B cell (primary cell): ENCODE measurements around the gene VPS13D. TPM values are rescaled to one million over a fixed set of nuclear protein-coding genes. Genes with fewer than 3 reads are reported as not detected.

Experiments
- ATAC-seq: fragments of 200-7000 bp; cut with Tn5 transposase; one replicate; pipeline ENCODE4 v1.10.0; 2021; ENCODE audit warnings: low read depth, mild to moderate bottlenecking, moderate number of reproducible peaks, moderate library complexity
- CTCF ChIA-PET: fragments of 350-600 bp; sonication (Branson Sonifier 250); formaldehyde crosslinking; loops from one replicate; lab custom pipeline; 2021; ENCODE audit warnings: antibody characterized with exemption, inconsistent platforms; lab: Charles Lee
- POLR2A ChIA-PET: fragments of 350-600 bp; sonication (Branson Sonifier 250); formaldehyde crosslinking; loops from one replicate; lab custom pipeline; 2021; ENCODE audit warnings: antibody characterized with exemption; lab: Charles Lee
- DNase-seq: peaks from one replicate; pipeline ENCODE4 v3.0.0; 2013
- H2AFZ ChIP-seq: 2 replicates; pipeline ENCODE4 v1.6.1; 2012; ENCODE audit warnings: mild to moderate bottlenecking, low read depth, low read length; ENCODE audit not compliant: insufficient read depth, poor library complexity, severe bottlenecking
- H3K27ac ChIP-seq, 2 donors: 1 replicate in 1 of 2; 2 replicates in 1 of 2; pipeline ENCODE4 v1.5.1; 2012 to 2013; ENCODE audit warnings: low read length in 2 of 2, mild to moderate bottlenecking in 2 of 2, moderate library complexity in 1 of 2
- H3K27me3 ChIP-seq, 4 experiments: fragments of 200-600 bp in 1 of 4; sonication (generic) in 1 of 4; replicated peaks in 1 of 4; 1 replicate in 2 of 4; 2 replicates in 2 of 4; pipeline versions ENCODE4 v1.6.1 to v1.7.0; 2013 to 2016; ENCODE audit warnings: low read length in 3 of 4, mild to moderate bottlenecking in 2 of 4, mixed read lengths in 1 of 4, moderate library complexity in 1 of 4; ENCODE audit not compliant: insufficient read depth in 4 of 4, control insufficient read depth in 3 of 4; ENCODE audit errors: control extremely low read depth in 1 of 4
- H3K36me3 ChIP-seq, 2 experiments: replicated peaks in 1 of 2; 1 replicate in 1 of 2; 2 replicates in 1 of 2; pipeline versions ENCODE4 v1.6.1 to v1.7.1; 2013; ENCODE audit warnings: low read length in 1 of 2; ENCODE audit not compliant: insufficient read depth in 2 of 2, control insufficient read depth in 1 of 2; ENCODE audit errors: control extremely low read depth in 1 of 2, extremely low read depth in 1 of 2
- H3K4me1 ChIP-seq, 2 donors: fragments of 200-600 bp in 1 of 2; sonication (generic) in 1 of 2; 1 replicate in 1 of 2; 2 replicates in 1 of 2; pipeline versions ENCODE4 v1.5.1 to v1.6.1; 2013 to 2017; ENCODE audit warnings: low read length in 2 of 2; ENCODE audit not compliant: control insufficient read depth in 2 of 2, insufficient read depth in 2 of 2
- H3K4me2 ChIP-seq: replicated peaks from 2 replicates; pipeline ENCODE3; 2012; ENCODE audit warnings: mild to moderate bottlenecking, low read depth, low read length; ENCODE audit not compliant: poor library complexity, severe bottlenecking
- H3K4me3 ChIP-seq, 5 experiments: fragments of 200-600 bp in 1 of 5; sonication (generic) in 1 of 5; 1 replicate in 3 of 5; 2 replicates in 2 of 5; pipeline versions ENCODE4 v1.5.1 to v1.7.0; 2011 to 2016; ENCODE audit warnings: low read length in 4 of 5, mild to moderate bottlenecking in 4 of 5, low read depth in 2 of 5, control low read depth in 1 of 5, moderate library complexity in 1 of 5; ENCODE audit not compliant: insufficient read depth in 1 of 5; ENCODE audit errors: control extremely low read depth in 1 of 5, extremely low read depth in 1 of 5
- H3K79me2 ChIP-seq: fragments of 200-600 bp; sonication (generic); one replicate; pipeline ENCODE4 v1.6.0; 2016; ENCODE audit warnings: low read length; ENCODE audit not compliant: control insufficient read depth, insufficient read depth
- H3K9ac ChIP-seq: fragments of 200-600 bp; sonication (generic); 2 replicates; pipeline ENCODE4 v1.6.1; 2017; ENCODE audit warnings: mild to moderate bottlenecking, low read length, moderate library complexity
- H3K9me3 ChIP-seq, 3 donors: one replicate each; pipeline versions ENCODE4 v1.6.1 to v1.7.1; 2013; ENCODE audit warnings: low read length in 2 of 3; ENCODE audit not compliant: control insufficient read depth in 2 of 3, insufficient read depth in 1 of 3; ENCODE audit errors: control extremely low read depth in 1 of 3
- H4K20me1 ChIP-seq: 2 replicates; pipeline ENCODE4 v1.6.0; 2012; ENCODE audit warnings: mild to moderate bottlenecking, low read length; ENCODE audit not compliant: insufficient read depth, control insufficient read depth, poor library complexity, severe bottlenecking
- H3K27ac Mint-ChIP-seq: one replicate; pipeline ENCODE4 v1.8.0; 2021; ENCODE audit warnings: mixed read lengths
- H3K27me3 Mint-ChIP-seq: one replicate; pipeline ENCODE4 v1.8.0; 2021; ENCODE audit warnings: mixed read lengths
- H3K4me1 Mint-ChIP-seq: one replicate; pipeline ENCODE4 v1.8.0; 2021; ENCODE audit warnings: mixed read lengths
- H3K4me3 Mint-ChIP-seq: one replicate; pipeline ENCODE4 v1.8.0; 2021; ENCODE audit warnings: mixed read lengths
- H3K9me3 Mint-ChIP-seq: one replicate; pipeline ENCODE4 v1.8.0; 2022; ENCODE audit warnings: mixed read lengths; ENCODE audit not compliant: insufficient read depth
- EZH2 ChIP-seq: IDR thresholded peaks from 2 replicates; pipeline ENCODE4 v1.6.1; 2012; ENCODE audit warnings: borderline replicate concordance, low read depth, mild to moderate bottlenecking, moderate library complexity, low read length; ENCODE audit not compliant: insufficient read depth, poor library complexity, severe bottlenecking
- WGBS: methylation state at CpG from one replicate; pipeline ENCODE4 v1.1.5; 2013; ENCODE audit warnings: missing lambda C conversion rate; ENCODE audit not compliant: insufficient coverage; 5-methylcytosine and 5-hydroxymethylcytosine counted together
- intact Hi-C: fragments of 100-400 bp; cut with micrococcal nuclease; formaldehyde crosslinking; loops from one replicate; pipeline ENCODE4 v1.10.0; 2022
- polyA plus RNA-seq: library from polyadenylated mRNA; depleted of rRNA; stranded (reverse); fragments of >200 nt; gene quantifications from 2 replicates; pipeline ENCODE4 v1.2.3, GENCODE V29; 2012
- total RNA-seq, 2 donors: library from RNA; stranded (reverse); fragments of 120-200 nt in 1 of 2; gene quantifications; 1 replicate in 1 of 2; 2 replicates in 1 of 2; pipeline versions ENCODE4 v1.2.3 to v1.2.4, GENCODE V29; 2013 to 2022
- TF ChIP-seq, protein P1 (sequence below): fragments of 200-600 bp; IDR thresholded peaks from one replicate; pipeline ENCODE4 v1.8.0; 2022; ENCODE audit warnings: antibody characterized with exemption, mild to moderate bottlenecking

Gene VPS13D
- total and polyA plus RNA-seq, 2 donors (not counting 1 experiment from before 2014, with no cell fraction given), result 29.9 to 104 TPM

DNA sequence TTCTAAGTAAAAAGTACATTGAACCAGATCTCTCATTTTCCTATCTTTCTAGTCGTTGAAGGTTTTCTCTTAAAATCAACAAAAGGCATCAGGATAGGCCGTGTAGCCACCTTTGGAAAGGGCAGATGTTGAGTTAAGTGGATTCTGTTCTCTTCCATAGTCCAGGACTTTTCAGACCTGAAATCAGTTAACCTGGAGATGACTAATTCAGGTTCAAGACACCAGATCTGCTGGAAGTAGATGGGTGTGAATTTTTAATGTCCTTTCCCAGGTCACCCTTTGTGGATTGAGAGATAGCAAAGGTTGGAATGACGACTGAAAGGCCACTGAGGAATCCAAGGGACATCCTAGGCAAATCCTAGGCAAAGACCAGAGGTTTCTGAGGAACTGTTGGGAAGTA lies 215.4 kb downstream of the VPS13D start:
- CTCF ChIA-PET, result interaction anchor here (0.6 kb wide), 1 partner anchor 16 kb away, joined by 3 read pairs; no protein-coding TSS in a partner anchor
- 100% methylated on average over 1 of the region's 3 CpGs for WGBS
- Histone ChIP-seq H3K27me3 (no peaks in the 10 kb centered on the region), H3K4me1 (peaks cover 6 to 13% of the 10 kb centered on the region in 2 donors), H3K27ac (no peak overlapping the region), H3K36me3 (peaks cover 0 to 11% of the 10 kb centered on the region in 2 experiments), H3K79me2 (no peaks in the 10 kb centered on the region), H4K20me1 (no peaks in the 10 kb centered on the region), H2AFZ (no peak overlapping the region), H3K9me3 (no peaks in the 10 kb centered on the region), H3K9ac (no peak overlapping the region), H3K4me2 (no peak overlapping the region), H3K4me3 (no peak overlapping the region)
- ATAC-seq (no peak), DNase-seq (no peak)
- TF ChIP-seq EZH2, result no peak
- TF ChIP-seq, protein P1, sequence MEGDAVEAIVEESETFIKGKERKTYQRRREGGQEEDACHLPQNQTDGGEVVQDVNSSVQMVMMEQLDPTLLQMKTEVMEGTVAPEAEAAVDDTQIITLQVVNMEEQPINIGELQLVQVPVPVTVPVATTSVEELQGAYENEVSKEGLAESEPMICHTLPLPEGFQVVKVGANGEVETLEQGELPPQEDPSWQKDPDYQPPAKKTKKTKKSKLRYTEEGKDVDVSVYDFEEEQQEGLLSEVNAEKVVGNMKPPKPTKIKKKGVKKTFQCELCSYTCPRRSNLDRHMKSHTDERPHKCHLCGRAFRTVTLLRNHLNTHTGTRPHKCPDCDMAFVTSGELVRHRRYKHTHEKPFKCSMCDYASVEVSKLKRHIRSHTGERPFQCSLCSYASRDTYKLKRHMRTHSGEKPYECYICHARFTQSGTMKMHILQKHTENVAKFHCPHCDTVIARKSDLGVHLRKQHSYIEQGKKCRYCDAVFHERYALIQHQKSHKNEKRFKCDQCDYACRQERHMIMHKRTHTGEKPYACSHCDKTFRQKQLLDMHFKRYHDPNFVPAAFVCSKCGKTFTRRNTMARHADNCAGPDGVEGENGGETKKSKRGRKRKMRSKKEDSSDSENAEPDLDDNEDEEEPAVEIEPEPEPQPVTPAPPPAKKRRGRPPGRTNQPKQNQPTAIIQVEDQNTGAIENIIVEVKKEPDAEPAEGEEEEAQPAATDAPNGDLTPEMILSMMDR, result no peak
- intact Hi-C loops, result no loop called here
- H3K27ac Mint-ChIP-seq, result no peak overlapping the region
- H3K4me3 Mint-ChIP-seq, result no peak overlapping the region
- peaks cover 15% of the 10 kb centered on the region for H3K4me1 Mint-ChIP-seq
- H3K9me3 Mint-ChIP-seq, result no peaks in the 10 kb centered on the region
- H3K27me3 Mint-ChIP-seq, result no peaks in the 10 kb centered on the region
- POLR2A ChIA-PET, result no interaction called here

DNA sequence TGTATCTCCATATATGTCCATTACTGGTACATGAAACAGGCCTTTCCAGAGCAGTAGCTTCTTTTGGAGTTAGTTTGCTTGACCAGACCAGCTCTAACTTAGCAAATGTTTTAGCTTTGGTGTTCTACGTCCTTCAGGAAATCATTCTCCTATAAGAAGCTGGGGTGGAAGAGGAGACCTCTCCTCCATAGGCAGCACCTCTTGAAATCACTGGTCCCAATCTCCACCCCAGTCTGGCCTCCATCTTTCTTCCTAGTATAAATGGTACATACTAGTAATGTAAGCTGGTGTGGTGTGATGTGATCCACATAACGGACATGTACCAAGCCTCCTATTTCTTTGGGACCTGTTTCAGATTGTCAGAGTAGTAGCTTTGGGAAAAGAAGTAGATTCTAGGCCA lies 216.8 kb downstream of the VPS13D start:
- H3K79me2 ChIP-seq, result no peaks in the 10 kb centered on the region
- H3K27ac ChIP-seq, result no peak overlapping the region
- no peaks in the 10 kb centered on the region for H4K20me1 ChIP-seq
- H3K4me1 Mint-ChIP-seq, result peaks cover 17% of the 10 kb centered on the region
- no peaks in the 10 kb centered on the region for H3K9me3 Mint-ChIP-seq
- H3K9me3 ChIP-seq, result no peaks in the 10 kb centered on the region
- peaks cover 6 to 13% of the 10 kb centered on the region in 2 donors for H3K4me1 ChIP-seq
- H3K27me3 ChIP-seq, result no peaks in the 10 kb centered on the region
- ATAC-seq (no peak), DNase-seq (no peak)
- intact Hi-C loops, result no loop called here
- peaks cover 6 to 18% of the 10 kb centered on the region in 2 experiments for H3K36me3 ChIP-seq
- H2AFZ ChIP-seq, result no peak overlapping the region
- H3K27me3 Mint-ChIP-seq, result no peaks in the 10 kb centered on the region
- WGBS, result 100% methylated on average over 1 of the region's 2 CpGs
- TF ChIP-seq, protein P1, result no peak
- no peak for TF ChIP-seq EZH2
- H3K4me2 ChIP-seq, result no peak overlapping the region
- no peak overlapping the region for H3K4me3 ChIP-seq
- POLR2A ChIA-PET, result interaction anchor here (0.6 kb wide), 1 partner anchor 108 kb away, joined by 3 read pairs; no protein-coding TSS in a partner anchor
- H3K9ac ChIP-seq, result no peak overlapping the region
- no peak overlapping the region for H3K4me3 Mint-ChIP-seq
- CTCF ChIA-PET, result no interaction called here
- H3K27ac Mint-ChIP-seq, result no peak overlapping the region
